HG02973 (cell line): ENCODE data around the gene ATM.
"Not testable (repeated sequence)": the region's sequence is repeated elsewhere in the genome, so short reads cannot be mapped to it uniquely, and the experiment has no call there.

Experiments used
- ATAC-seq: cut with Tn5 transposase; IDR thresholded peaks from one replicate; pipeline ENCODE4 v1.9.1; 2021; ENCODE audit warnings: moderate library complexity; ENCODE audit not compliant: unreplicated experiment

Gene ATM

GRCh38 chr11:108221911-108222573 lies 825 bp upstream of the ATM start:
- ATAC-seq = peak; percentile 1

- ATAC-seq = peak; percentile 38
Measured at GRCh38 chr11:108223348-108224149, 682 bp downstream of the ATM start.

- ATAC-seq = no peak
Measured at GRCh38 chr11:108224366-108224765, 1.5 kb downstream of the ATM start.

GRCh38 chr11:108224911-108225786 lies 2.3 kb downstream of the ATM start:
- ATAC-seq = no peak

GRCh38 chr11:108226036-108226435 lies 3.2 kb downstream of the ATM start:
- ATAC-seq = no peak

GRCh38 chr11:108228251-108228650 lies 5.4 kb downstream of the ATM start:
- no peak for ATAC-seq

GRCh38 chr11:108233277-108233945 lies 10.5 kb downstream of the ATM start:
- no peak for ATAC-seq

- no peak for ATAC-seq
Measured at GRCh38 chr11:108235192-108235591, 12.3 kb downstream of the ATM start.

GRCh38 chr11:108235633-108236032 lies 12.8 kb downstream of the ATM start:
- ATAC-seq = no peak

- peak; percentile 53 for ATAC-seq
Measured at GRCh38 chr11:108237058-108237481, 14.2 kb downstream of the ATM start.

- no peak for ATAC-seq
Measured at GRCh38 chr11:108239076-108239475, 16.2 kb downstream of the ATM start.

- no peak for ATAC-seq
Measured at GRCh38 chr11:108241330-108242037, 18.6 kb downstream of the ATM start.

- ATAC-seq = no peak
Measured at GRCh38 chr11:108242422-108242821, 19.6 kb downstream of the ATM start.

GRCh38 chr11:108246308-108246707 lies 23.4 kb downstream of the ATM start:
- ATAC-seq = no peak

GRCh38 chr11:108246885-108247284 lies 24.0 kb downstream of the ATM start:
- ATAC-seq = no peak

GRCh38 chr11:108253176-108253575 lies 30.3 kb downstream of the ATM start:
- ATAC-seq = no peak

- ATAC-seq = no peak
Measured at GRCh38 chr11:108269583-108269982, 46.7 kb downstream of the ATM start.

GRCh38 chr11:108276985-108277616 lies 54.2 kb downstream of the ATM start:
- not testable (repeated sequence) for ATAC-seq

GRCh38 chr11:108278546-108278945 lies 55.7 kb downstream of the ATM start:
- ATAC-seq = no peak

- no peak for ATAC-seq
Measured at GRCh38 chr11:108278954-108279353, 56.1 kb downstream of the ATM start.
